A673 (cell line): Measurements from ENCODE around the gene RASSF7. TPM values are rescaled to one million over a fixed set of nuclear protein-coding genes. Genes with fewer than 3 reads are reported as not detected.

Source experiments
- BruUV-seq: library from RNA; stranded (reverse); fragments of 400-500 nt; replicated peaks from 2 replicates; lab custom pipeline; 2021; lab: Mats Ljungman, UMichigan
- CTCF ChIA-PET: fragments of 300-600 bp; sonication (Branson Sonifier 250); formaldehyde crosslinking; loops from one replicate; lab custom pipeline; 2022; ENCODE audit warnings: antibody characterized with exemption; lab: Charles Lee
- POLR2A ChIA-PET: fragments of 300-600 bp; sonication (Branson Sonifier 250); formaldehyde crosslinking; loops from one replicate; lab custom pipeline; 2022; ENCODE audit warnings: antibody characterized with exemption; ENCODE audit not compliant: low non-redundant PET; lab: Charles Lee
- DNase-seq: peaks from one replicate; pipeline ENCODE4 v3.0.0-alpha.2; 2015; ENCODE audit warnings: low spot score
- H3K27ac ChIP-seq: fragments of 200-600 bp; sonication (generic); 2 replicates; pipeline ENCODE4 v1.5.1; 2016; ENCODE audit warnings: mixed run types, low read depth, mild to moderate bottlenecking, mixed read lengths, antibody characterized with exemption, low read length; ENCODE audit not compliant: poor library complexity, severe bottlenecking
- H3K27me3 ChIP-seq: fragments of 200-600 bp; sonication (generic); replicated peaks from 2 replicates; pipeline ENCODE4 v1.6.1; 2017; ENCODE audit warnings: mixed run types, low read depth, mild to moderate bottlenecking, mixed read lengths, antibody characterized with exemption, low read length; ENCODE audit not compliant: insufficient read depth, poor library complexity
- H3K36me3 ChIP-seq: fragments of 200-600 bp; sonication (generic); 2 replicates; pipeline ENCODE4 v1.6.1; 2016; ENCODE audit warnings: mixed run types, mild to moderate bottlenecking, mixed read lengths, antibody characterized with exemption, low read length; ENCODE audit not compliant: insufficient read depth, poor library complexity, severe bottlenecking
- H3K4me1 ChIP-seq: fragments of 200-600 bp; sonication (generic); 2 replicates; pipeline ENCODE4 v1.6.1; 2017; ENCODE audit warnings: mixed run types, mild to moderate bottlenecking, mixed read lengths, antibody characterized with exemption, low read length; ENCODE audit not compliant: insufficient read depth, poor library complexity, severe bottlenecking
- H3K4me3 ChIP-seq: fragments of 200-600 bp; sonication (generic); 2 replicates; pipeline ENCODE4 v1.5.1; 2016; ENCODE audit warnings: low read depth, mixed run types, mild to moderate bottlenecking, mixed read lengths, low read length; ENCODE audit not compliant: poor library complexity, severe bottlenecking
- H3K9me3 ChIP-seq: fragments of 200-600 bp; sonication (generic); 2 replicates; pipeline ENCODE4 v1.6.1; 2016; ENCODE audit warnings: mixed run types, low read depth, mild to moderate bottlenecking, mixed read lengths, antibody characterized with exemption, low read length; ENCODE audit not compliant: poor library complexity, severe bottlenecking
- EZH2 ChIP-seq: fragments of 200-600 bp; sonication (generic); IDR thresholded peaks from 2 replicates; pipeline ENCODE4 v1.6.1; 2017; ENCODE audit warnings: borderline replicate concordance, low read depth, mild to moderate bottlenecking, mixed read lengths, antibody characterized with exemption, low read length; ENCODE audit not compliant: poor library complexity, severe bottlenecking
- intact Hi-C: fragments of 100-400 bp; cut with micrococcal nuclease; formaldehyde crosslinking; loops from one replicate; pipeline ENCODE4 v1.10.0; 2022; ENCODE audit not compliant: unreplicated experiment
- total RNA-seq: library from RNA; stranded (reverse); gene quantifications from 2 replicates; pipeline ENCODE4 v1.2.3, GENCODE V29; 2021
- TF ChIP-seq, protein P1 (sequence below): fragments of 300-800, 200-600 bp; sonication (generic); conservative IDR thresholded peaks from 2 replicates; pipeline ENCODE4 v1.5.1; 2017; ENCODE audit warnings: low read depth, mild to moderate bottlenecking, antibody characterized with exemption, low read length, moderate library complexity, mixed read lengths

Gene RASSF7
- total RNA-seq, 1 experiment from 2014 or later, result 4.6 TPM

DNA sequence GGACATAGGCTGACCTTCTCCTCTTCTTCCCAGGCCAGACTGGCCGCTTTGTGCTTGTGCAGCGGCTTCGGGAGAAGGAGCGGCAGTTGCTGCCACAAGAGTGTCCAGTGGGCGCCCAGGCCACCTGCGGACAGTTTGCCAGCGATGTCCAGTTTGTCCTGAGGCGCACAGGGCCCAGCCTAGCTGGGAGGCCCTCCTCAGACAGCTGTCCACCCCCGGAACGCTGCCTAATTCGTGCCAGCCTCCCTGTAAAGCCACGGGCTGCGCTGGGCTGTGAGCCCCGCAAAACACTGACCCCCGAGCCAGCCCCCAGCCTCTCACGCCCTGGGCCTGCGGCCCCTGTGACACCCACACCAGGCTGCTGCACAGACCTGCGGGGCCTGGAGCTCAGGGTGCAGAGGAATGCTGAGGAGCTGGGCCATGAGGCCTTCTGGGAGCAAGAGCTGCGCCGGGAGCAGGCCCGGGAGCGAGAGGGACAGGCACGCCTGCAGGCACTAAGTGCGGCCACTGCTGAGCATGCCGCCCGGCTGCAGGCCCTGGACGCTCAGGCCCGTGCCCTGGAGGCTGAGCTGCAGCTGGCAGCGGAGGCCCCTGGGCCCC lies 1.4 kb downstream of the RASSF7 start:
- Histone ChIP-seq H3K4me3 (peak overlapping the region; percentile 72), H3K9me3 (no peaks in the 10 kb centered on the region), H3K36me3 (no peaks in the 10 kb centered on the region), H3K4me1 (peaks cover 9% of the 10 kb centered on the region), H3K27ac (no peak overlapping the region), H3K27me3 (peaks cover 4% of the 10 kb centered on the region)
- no TSS peak for BruUV-seq
- CTCF ChIA-PET, result no interaction called here
- intact Hi-C loops, result no loop called here
- TF ChIP-seq EZH2, result no peak
- TF ChIP-seq, protein P1, sequence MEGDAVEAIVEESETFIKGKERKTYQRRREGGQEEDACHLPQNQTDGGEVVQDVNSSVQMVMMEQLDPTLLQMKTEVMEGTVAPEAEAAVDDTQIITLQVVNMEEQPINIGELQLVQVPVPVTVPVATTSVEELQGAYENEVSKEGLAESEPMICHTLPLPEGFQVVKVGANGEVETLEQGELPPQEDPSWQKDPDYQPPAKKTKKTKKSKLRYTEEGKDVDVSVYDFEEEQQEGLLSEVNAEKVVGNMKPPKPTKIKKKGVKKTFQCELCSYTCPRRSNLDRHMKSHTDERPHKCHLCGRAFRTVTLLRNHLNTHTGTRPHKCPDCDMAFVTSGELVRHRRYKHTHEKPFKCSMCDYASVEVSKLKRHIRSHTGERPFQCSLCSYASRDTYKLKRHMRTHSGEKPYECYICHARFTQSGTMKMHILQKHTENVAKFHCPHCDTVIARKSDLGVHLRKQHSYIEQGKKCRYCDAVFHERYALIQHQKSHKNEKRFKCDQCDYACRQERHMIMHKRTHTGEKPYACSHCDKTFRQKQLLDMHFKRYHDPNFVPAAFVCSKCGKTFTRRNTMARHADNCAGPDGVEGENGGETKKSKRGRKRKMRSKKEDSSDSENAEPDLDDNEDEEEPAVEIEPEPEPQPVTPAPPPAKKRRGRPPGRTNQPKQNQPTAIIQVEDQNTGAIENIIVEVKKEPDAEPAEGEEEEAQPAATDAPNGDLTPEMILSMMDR, result no peak
- POLR2A ChIA-PET, result no interaction called here
- no peak for DNase-seq

DNA sequence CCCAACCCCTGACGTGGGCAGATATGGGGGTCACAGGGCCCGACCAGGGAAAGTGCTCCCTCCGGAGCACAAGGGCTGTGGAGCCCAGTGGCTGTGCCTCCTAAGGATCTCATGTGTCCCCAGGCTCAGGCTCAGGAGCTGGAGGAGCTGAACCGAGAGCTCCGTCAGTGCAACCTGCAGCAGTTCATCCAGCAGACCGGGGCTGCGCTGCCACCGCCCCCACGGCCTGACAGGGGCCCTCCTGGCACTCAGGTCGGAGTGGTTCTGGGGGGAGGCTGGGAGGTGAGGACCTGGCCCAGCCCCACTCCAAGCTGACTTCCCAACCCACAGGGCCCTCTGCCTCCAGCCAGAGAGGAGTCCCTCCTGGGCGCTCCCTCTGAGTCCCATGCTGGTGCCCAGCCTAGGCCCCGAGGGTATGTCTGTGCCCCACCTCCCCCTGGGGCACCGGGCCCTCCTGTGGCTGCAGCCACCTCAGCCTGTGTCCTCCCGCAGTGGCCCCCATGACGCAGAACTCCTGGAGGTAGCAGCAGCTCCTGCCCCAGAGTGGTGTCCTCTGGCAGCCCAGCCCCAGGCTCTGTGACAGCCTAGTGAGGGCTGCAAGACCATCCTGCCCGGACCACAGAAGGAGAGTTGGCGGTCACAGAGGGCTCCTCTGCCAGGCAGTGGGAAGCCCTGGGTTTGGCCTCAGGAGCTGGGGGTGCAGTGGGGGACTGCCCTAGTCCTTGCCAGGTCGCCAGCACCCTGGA lies 2.5 kb downstream of the RASSF7 start:
- Histone ChIP-seq H3K4me3 (no peak overlapping the region), H3K9me3 (no peaks in the 10 kb centered on the region), H3K27me3 (no peaks in the 10 kb centered on the region), H3K27ac (no peak overlapping the region), H3K36me3 (no peaks in the 10 kb centered on the region), H3K4me1 (peaks cover 9% of the 10 kb centered on the region)
- TF ChIP-seq, protein P1, result no peak
- TF ChIP-seq EZH2, result no peak
- no peak for DNase-seq
- ChIA-PET CTCF (no interaction called here), POLR2A (interaction anchor here (0.5 kb wide), 1 partner anchor 28 kb away, joined by 10 read pairs; no protein-coding TSS in a partner anchor)
- intact Hi-C loops, result no loop called here
- BruUV-seq, result no TSS peak

DNA sequence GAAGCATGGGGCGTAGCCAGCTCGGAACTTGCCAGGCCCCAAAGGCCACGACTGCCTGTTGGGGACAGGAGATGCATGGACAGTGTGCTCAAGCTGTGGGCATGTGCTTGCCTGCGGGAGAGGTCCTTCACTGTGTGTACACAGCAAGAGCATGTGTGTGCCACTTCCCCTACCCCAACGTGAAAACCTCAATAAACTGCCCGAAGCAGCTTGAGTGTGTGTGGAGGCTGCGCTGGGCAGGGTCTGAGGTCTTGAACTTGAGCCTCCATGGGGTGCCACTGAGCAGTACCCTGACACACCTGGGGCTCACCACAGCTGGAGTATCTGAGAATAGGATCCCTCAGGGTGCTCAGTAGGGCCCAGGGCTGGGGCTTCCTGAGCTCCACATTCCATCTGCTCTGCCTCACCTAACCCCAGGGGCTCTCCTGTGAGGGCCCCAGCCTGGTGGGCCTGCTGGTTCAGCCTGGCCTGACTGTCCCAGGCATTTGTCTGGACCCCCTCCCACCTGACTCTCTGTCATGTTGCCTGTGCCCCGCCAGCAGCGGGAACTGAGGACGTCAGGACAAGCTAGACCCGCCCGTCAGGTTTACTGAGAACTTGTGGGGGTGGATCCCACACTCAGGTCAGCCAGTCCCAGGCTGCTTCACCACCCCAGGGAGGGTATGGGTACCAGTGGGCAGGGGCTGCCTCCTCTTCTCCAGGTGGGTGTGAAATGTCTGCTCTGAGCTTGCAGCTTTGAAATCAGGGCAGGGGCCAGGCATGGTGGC lies 3.2 kb downstream of the RASSF7 start:
- BruUV-seq, result no TSS peak
- CTCF ChIA-PET, result no interaction called here
- no peak overlapping the region for H3K4me3 ChIP-seq
- no peak for TF ChIP-seq EZH2
- TF ChIP-seq, protein P1, result no peak
- no peak overlapping the region for H3K27ac ChIP-seq
- no peak for DNase-seq
- H3K27me3 ChIP-seq, result no peaks in the 10 kb centered on the region
- POLR2A ChIA-PET, result interaction anchor here (0.5 kb wide), 1 partner anchor 27 kb away, joined by 10 read pairs; no protein-coding TSS in a partner anchor
- H3K36me3 ChIP-seq, result no peaks in the 10 kb centered on the region
- H3K9me3 ChIP-seq, result no peaks in the 10 kb centered on the region
- peaks cover 9% of the 10 kb centered on the region for H3K4me1 ChIP-seq
- intact Hi-C loops, result no loop called here
